K562 (cell line): ENCODE results near the gene DCAF10. TPM values are rescaled to one million over a fixed set of nuclear protein-coding genes. Genes with fewer than 3 reads are reported as not detected.
"Not testable (repeated sequence)": the region's sequence is repeated elsewhere in the genome, so short reads cannot be mapped to it uniquely, and the experiment has no call there.

ENCODE experiments used
- ATAC-seq: fragments of 200-7000 bp; cut with Tn5 transposase; 3 replicates; pipeline ENCODE4 v1.9.1; 2020; ENCODE audit warnings: moderate library complexity
- BruUV-seq: library from RNA; stranded (reverse); fragments of 400-500 nt; replicated peaks from 2 replicates; lab custom pipeline; 2021; lab: Mats Ljungman, UMichigan
- CTCF ChIA-PET: fragments of 300-600 bp; formaldehyde crosslinking; extraction: SDS; loops from one replicate; lab custom pipeline; 2021; ENCODE audit warnings: low intra/inter-chr PET ratio; lab: Yijun Ruan, JAX
- POLR2A ChIA-PET: fragments of 300-600, 350-650 bp; sonication (Branson Sonifier 250); formaldehyde crosslinking; extraction: SDS; loops from one replicate; lab custom pipeline; 2021; ENCODE audit warnings: antibody characterized with exemption, inconsistent platforms; lab: Yijun Ruan, JAX
- DNase-seq, 4 experiments: peaks; one replicate each; pipeline versions ENCODE4 v3.0.0 to v3.0.0-alpha.2; 2011 to 2018; ENCODE audit warnings: low spot score in 3 of 4, mixed read lengths in 3 of 4; ENCODE audit errors: extremely low read depth in 1 of 4
- FAIRE-seq: peaks from 2 replicates; lab custom pipeline; 2011; peaks lifted over from hg19 to GRCh38; lab: Jason Lieb, UNC
- H2AFZ ChIP-seq: 2 replicates; pipeline ENCODE4 v1.6.0; 2011; ENCODE audit warnings: low read depth, low read length, control low read depth, inconsistent platforms
- H3K27ac ChIP-seq: fragments of 200-600 bp; 3 replicates; pipeline ENCODE4 v1.8.0; 2011; ENCODE audit warnings: low read depth, mild to moderate bottlenecking, control low read depth, inconsistent platforms, low read length, moderate library complexity, mixed read lengths; ENCODE audit errors: extremely low read depth
- H3K27me3 ChIP-seq, 2 experiments: fragments of 300-600 bp in 1 of 2; 2 replicates in 1 of 2; 3 replicates in 1 of 2; pipeline versions ENCODE4 v1.6.0 to v1.8.0; 2011; ENCODE audit warnings: inconsistent platforms in 2 of 2, low read length in 2 of 2, mild to moderate bottlenecking in 1 of 2, mixed read lengths in 1 of 2, moderate library complexity in 1 of 2; ENCODE audit not compliant: control insufficient read depth in 2 of 2, insufficient read depth in 2 of 2
- H3K36me3 ChIP-seq: fragments of 300-600 bp; 3 replicates; pipeline ENCODE4 v1.8.0; 2011; ENCODE audit warnings: mild to moderate bottlenecking, low read length, inconsistent platforms; ENCODE audit not compliant: control insufficient read depth, insufficient read depth
- H3K4me1 ChIP-seq, 2 experiments: fragments of 200-600 bp in 1 of 2; replicated peaks in 1 of 2; 2 replicates in 1 of 2; 3 replicates in 1 of 2; pipeline versions ENCODE4 v1.5.1 to v1.8.0; 2011; ENCODE audit warnings: inconsistent platforms in 2 of 2, low read length in 2 of 2, mild to moderate bottlenecking in 1 of 2, mixed read lengths in 1 of 2, moderate library complexity in 1 of 2; ENCODE audit not compliant: control insufficient read depth in 2 of 2, insufficient read depth in 2 of 2
- H3K4me2 ChIP-seq: 2 replicates; pipeline ENCODE4 v1.6.1; 2011; ENCODE audit warnings: low read length, control low read depth, inconsistent platforms, mixed read lengths; ENCODE audit not compliant: insufficient read depth
- H3K4me3 ChIP-seq: fragments of 200-600 bp; sonication (generic), shearing (Covaris generic); 2 replicates; pipeline ENCODE4 v1.5.1; 2016; ENCODE audit warnings: control low read depth, inconsistent platforms
- H3K79me2 ChIP-seq: fragments of 200-600 bp; 3 replicates; pipeline ENCODE4 v1.8.0; 2011; ENCODE audit warnings: low read length, inconsistent platforms; ENCODE audit not compliant: control insufficient read depth, insufficient read depth
- H3K9ac ChIP-seq, 2 experiments: 2 replicates each; pipeline versions ENCODE4 v1.6.0 to v1.6.1; 2011; ENCODE audit warnings: low read depth in 2 of 2, low read length in 2 of 2, control low read depth in 1 of 2, inconsistent platforms in 1 of 2, mild to moderate bottlenecking in 1 of 2, mixed read lengths in 1 of 2; ENCODE audit not compliant: insufficient read depth in 1 of 2
- H3K9me1 ChIP-seq: one replicate; pipeline ENCODE4 v1.6.0; 2011; ENCODE audit warnings: inconsistent platforms, mild to moderate bottlenecking, low read length, moderate library complexity; ENCODE audit not compliant: control insufficient read depth, insufficient read depth
- H3K9me3 ChIP-seq: replicated peaks from 2 replicates; pipeline ENCODE4 v1.5.1; 2011; ENCODE audit warnings: low read depth, low read length, inconsistent platforms; ENCODE audit not compliant: control insufficient read depth, insufficient read depth
- H4K20me1 ChIP-seq: replicated peaks from 2 replicates; pipeline ENCODE4 v1.6.1; 2011; ENCODE audit warnings: low read length, inconsistent platforms, mixed read lengths; ENCODE audit not compliant: control insufficient read depth, insufficient read depth
- PCBP1 ChIP-seq: fragments of 200-400 bp; formaldehyde crosslinking; IDR thresholded peaks from 2 replicates; pipeline ENCODE4 v1.6.1; 2018; ENCODE audit warnings: mild to moderate bottlenecking, low read depth, low read length; ENCODE audit not compliant: poor library complexity, severe bottlenecking
- WGBS: fragments of 100-300 bp; shearing (Covaris generic); methylation state at CpG from one replicate; pipeline ENCODE4 v1.1.6; 2016; ENCODE audit warnings: low coverage, mixed read lengths; ENCODE audit not compliant: insufficient coverage; ENCODE audit errors: missing lambda C conversion rate; 5-methylcytosine and 5-hydroxymethylcytosine counted together
- in situ Hi-C: fragments of 300-500 bp; cut with MboI; formaldehyde crosslinking; loops from 4 replicates; pipeline ENCODE4 v1.15.0; 2018; ENCODE audit warnings: inconsistent platforms, mixed read lengths
- intact Hi-C: fragments of 100-400 bp; cut with micrococcal nuclease; formaldehyde crosslinking; loops from 2 replicates; pipeline ENCODE4 v1.14.2; 2022
- polyA plus RNA-seq, 8 experiments: library from polyadenylated mRNA; depleted of rRNA in 4 of 8; stranded (reverse) in 5 of 8; unstranded in 3 of 8; fragments of >200 nt; fragmentation: Nextera tagmentation in 2 of 8; fragmentation: Illumina TruSeq in 1 of 8; extraction: Ambion mirVana in 2 of 8; extraction: Trizol in 1 of 8; gene quantifications; 2 replicates each; pipeline versions ENCODE4 v1.2.1 to v1.2.3, GENCODE V29; 2011 to 2014; ENCODE audit warnings: inconsistent platforms in 1 of 8, missing spikeins in 1 of 8
- total RNA-seq, 7 experiments: library from RNA; depleted of rRNA in 6 of 7; stranded (reverse); fragments of >200 nt in 6 of 7; fragmentation: Illumina TruSeq in 2 of 7; extraction: Trizol in 2 of 7; gene quantifications; 2 replicates each; pipeline versions ENCODE4 v1.2.1 to v1.2.3, GENCODE V29; 2011 to 2021; ENCODE audit warnings: low replicate concordance in 1 of 7

The DCAF10 gene
- total and polyA plus RNA-seq, 9 of the 15 experiments (the other 6 are each of a cell fraction or from before 2014, with no cell fraction given): 6.8 to 40.1 (median 16.9) TPM

DNA sequence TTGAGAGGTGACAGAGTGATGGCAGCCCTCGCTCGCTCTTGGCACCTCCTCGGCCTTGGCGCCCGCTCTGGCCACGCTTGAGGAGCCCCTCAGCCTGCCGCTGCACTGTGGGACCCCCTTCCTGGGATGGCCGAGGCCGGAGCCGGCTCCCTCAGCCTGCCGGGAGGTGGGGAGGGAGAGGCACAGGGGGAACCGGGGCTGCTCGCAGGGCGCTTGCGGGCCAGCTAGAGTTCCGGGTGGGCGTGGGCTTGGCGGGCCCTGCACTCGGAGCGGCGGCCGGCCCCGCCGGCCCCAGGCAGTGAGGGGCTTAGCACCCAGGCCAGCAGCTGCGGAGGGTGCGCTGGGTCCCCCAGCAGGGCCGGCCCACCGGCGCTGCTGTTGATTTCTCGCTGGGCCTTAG, 48.9 kb upstream of the DCAF10 start:
- CTCF ChIA-PET, H3K36me3 ChIP-seq, H3K4me2 ChIP-seq, intact Hi-C loops, H3K9me3 ChIP-seq, H3K4me3 ChIP-seq, H3K27me3 ChIP-seq, H4K20me1 ChIP-seq, ATAC-seq, H3K9me1 ChIP-seq, DNase-seq, H3K27ac ChIP-seq, H3K9ac ChIP-seq, FAIRE-seq, BruUV-seq, H2AFZ ChIP-seq: not testable (repeated sequence)
- in situ Hi-C loops: loop anchor here (10.0 kb wide), 1 partner anchor 153 kb away; the partner anchor contains the start of gene SLC25A51
- peak; percentile 77 for TF ChIP-seq PCBP1
- peaks cover 12% of the 10 kb centered on the region for H3K79me2 ChIP-seq
- 84% methylated on average over 12 of the region's 30 CpGs for WGBS
- POLR2A ChIA-PET: interaction anchor here (0.7 kb wide), 1 partner anchor 688 kb away, joined by 3 read pairs; no protein-coding TSS in a partner anchor
- H3K4me1 ChIP-seq: peaks cover 15 to 18% of the 10 kb centered on the region in 2 experiments; a peak in 4 of 5 replicates

DNA sequence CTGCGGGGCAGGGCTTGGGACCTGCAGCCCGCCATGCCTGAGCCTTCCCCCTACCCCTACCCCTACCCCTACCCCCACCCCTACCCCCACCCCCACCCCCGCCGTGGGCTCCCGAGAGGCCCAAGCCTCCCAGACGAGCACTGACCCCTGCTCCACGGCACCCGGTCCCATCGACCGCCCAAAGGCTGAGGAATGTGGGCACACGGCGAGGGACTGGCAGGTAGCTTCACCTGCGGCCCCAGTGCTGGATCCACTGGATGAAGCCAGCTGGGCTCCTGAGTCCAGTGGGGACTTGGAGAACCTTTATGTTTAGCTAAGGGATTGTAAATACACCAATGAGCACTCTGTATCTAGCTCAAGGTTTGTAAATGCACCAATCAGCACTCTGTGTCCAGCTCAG, 48.5 kb upstream of the DCAF10 start:
- H3K27me3 ChIP-seq, H4K20me1 ChIP-seq, FAIRE-seq, H3K9me3 ChIP-seq, H3K4me3 ChIP-seq, H3K4me2 ChIP-seq, H3K27ac ChIP-seq, DNase-seq, H2AFZ ChIP-seq, H3K9me1 ChIP-seq, H3K9ac ChIP-seq, H3K36me3 ChIP-seq, CTCF ChIA-PET, intact Hi-C loops, ATAC-seq, BruUV-seq: not testable (repeated sequence)
- in situ Hi-C loops: loop anchor here (10.0 kb wide), 1 partner anchor 153 kb away; the partner anchor contains the start of gene SLC25A51
- POLR2A ChIA-PET: interaction anchor here (0.6 to 0.7 kb wide), 2 partner anchors 28 to 688 kb away, joined by 3 to 4 read pairs; no protein-coding TSS in a partner anchor
- peaks cover 15 to 18% of the 10 kb centered on the region in 2 experiments; a peak in 4 of 5 replicates for H3K4me1 ChIP-seq
- 98% methylated on average over 6 of the region's 13 CpGs for WGBS
- peaks cover 12% of the 10 kb centered on the region for H3K79me2 ChIP-seq
